ENCODE data around the gene YAP1. TPM values are rescaled to one million over a fixed set of nuclear protein-coding genes. Genes with fewer than 3 reads are reported as not detected.

YAP1 gene
- total RNA-seq, 4 donors from 2014 or later = 226 to 310 (median 252) TPM

DNA sequence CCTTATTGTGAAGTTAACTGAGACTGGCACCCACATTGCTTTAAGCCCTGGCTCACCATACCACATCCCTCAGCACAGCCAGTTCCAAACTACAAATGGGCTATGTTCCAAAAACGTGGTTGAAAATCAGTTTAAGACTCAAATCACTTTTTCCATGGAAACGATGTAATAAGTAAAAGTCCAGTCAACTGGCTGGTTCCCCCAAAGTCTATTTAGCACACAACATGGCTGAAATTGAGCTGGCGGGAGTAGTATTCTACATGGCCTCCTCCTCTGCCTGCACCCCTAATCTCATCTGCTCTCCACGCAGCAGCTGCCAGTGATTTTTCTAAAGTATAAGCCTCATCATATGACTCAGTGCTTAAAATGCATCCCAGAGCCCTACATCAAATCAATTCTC lies 166.1 kb downstream of the YAP1 start:
- 46% methylated on average over 4 of the region's 4 CpGs for WGBS
- H3K27ac ChIP-seq = peak overlapping the region; percentile 45

DNA sequence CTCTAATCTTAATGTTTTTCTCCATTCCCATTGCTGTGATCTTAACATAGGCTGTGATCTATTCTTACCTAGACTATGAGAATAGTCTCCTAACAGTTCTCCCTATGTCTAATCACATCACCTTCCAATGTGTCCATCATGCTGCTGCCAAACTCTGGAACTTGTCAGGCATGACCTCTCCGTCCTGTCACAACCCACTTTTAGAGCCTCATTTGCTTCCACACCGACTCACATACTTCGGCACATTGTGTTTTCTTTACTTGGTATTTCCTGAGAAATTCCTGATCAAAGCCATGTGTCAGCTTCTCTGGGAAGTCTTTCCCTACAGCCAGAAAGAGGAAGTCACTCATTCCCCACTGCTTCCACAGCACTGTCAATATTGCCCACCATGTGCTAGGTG lies 166.5 kb downstream of the YAP1 start:
- no peak overlapping the region for H3K4me3 ChIP-seq
- peak overlapping the region; percentile 45 for H3K27ac ChIP-seq
- H3K27me3 ChIP-seq = no peaks in the 10 kb centered on the region
- WGBS = 71% methylated on average over 3 of the region's 3 CpGs
- H3K9me3 ChIP-seq = no peaks in the 10 kb centered on the region
- no peak for DNase-seq (ENCODE audit: low spot score in 2 of 2)
- no peaks in the 10 kb centered on the region for H3K36me3 ChIP-seq
- TF ChIP-seq POLR2AphosphoS5 (IDR thresholded peaks at IDR 0.05) = no peak
- no peak for TF ChIP-seq EP300 (IDR thresholded peaks at IDR 0.05)
- TF ChIP-seq, protein P1, sequence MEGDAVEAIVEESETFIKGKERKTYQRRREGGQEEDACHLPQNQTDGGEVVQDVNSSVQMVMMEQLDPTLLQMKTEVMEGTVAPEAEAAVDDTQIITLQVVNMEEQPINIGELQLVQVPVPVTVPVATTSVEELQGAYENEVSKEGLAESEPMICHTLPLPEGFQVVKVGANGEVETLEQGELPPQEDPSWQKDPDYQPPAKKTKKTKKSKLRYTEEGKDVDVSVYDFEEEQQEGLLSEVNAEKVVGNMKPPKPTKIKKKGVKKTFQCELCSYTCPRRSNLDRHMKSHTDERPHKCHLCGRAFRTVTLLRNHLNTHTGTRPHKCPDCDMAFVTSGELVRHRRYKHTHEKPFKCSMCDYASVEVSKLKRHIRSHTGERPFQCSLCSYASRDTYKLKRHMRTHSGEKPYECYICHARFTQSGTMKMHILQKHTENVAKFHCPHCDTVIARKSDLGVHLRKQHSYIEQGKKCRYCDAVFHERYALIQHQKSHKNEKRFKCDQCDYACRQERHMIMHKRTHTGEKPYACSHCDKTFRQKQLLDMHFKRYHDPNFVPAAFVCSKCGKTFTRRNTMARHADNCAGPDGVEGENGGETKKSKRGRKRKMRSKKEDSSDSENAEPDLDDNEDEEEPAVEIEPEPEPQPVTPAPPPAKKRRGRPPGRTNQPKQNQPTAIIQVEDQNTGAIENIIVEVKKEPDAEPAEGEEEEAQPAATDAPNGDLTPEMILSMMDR (IDR thresholded peaks at IDR 0.05) = no peak
- TF ChIP-seq POLR2A (IDR thresholded peaks at IDR 0.05) = no peak
- H3K4me1 ChIP-seq = peaks cover 36% of the 10 kb centered on the region

More for the DNA sequence above, 166.1 kb downstream of the YAP1 start:
- Histone ChIP-seq H3K4me1 (peaks cover 36% of the 10 kb centered on the region), H3K27me3 (no peaks in the 10 kb centered on the region), H3K36me3 (no peaks in the 10 kb centered on the region), H3K9me3 (no peaks in the 10 kb centered on the region), H3K4me3 (no peak overlapping the region)
- no peak for DNase-seq (ENCODE audit: low spot score in 2 of 2)
- TF ChIP-seq EP300 (IDR thresholded peaks at IDR 0.05) (no peak), POLR2AphosphoS5 (IDR thresholded peaks at IDR 0.05) (no peak), POLR2A (IDR thresholded peaks at IDR 0.05) (no peak)
- TF ChIP-seq, protein P1 (IDR thresholded peaks at IDR 0.05) = no peak

DNA sequence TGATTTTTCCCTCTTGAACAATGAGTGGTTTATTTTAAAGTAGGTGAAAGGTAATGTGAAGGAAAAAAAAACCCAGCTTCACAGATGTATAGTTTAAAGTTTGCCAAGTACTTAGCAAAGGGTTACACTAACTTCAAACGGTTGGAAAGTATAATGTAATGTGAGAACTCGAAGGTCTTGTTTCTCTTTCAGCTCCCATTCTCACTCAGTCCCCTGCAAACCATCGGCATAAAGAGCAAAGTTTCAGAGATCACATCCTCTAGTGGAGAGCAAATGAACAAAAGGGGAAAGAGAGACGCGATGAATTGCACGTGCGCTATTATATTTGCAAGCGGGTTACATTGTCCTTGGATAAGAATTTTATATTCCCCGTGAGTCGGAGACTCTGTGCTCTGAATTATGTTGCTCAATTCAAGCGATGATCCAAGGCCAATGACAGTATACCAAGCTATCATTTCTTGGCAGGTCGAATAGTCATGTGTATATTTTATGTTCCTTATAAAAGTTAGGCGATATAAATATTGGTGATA lies 169.5 kb downstream of the YAP1 start:
- no peak for DNase-seq (ENCODE audit: low spot score in 2 of 2)
- Histone ChIP-seq H3K4me1 (peaks cover 36% of the 10 kb centered on the region), H3K4me3 (no peak overlapping the region), H3K36me3 (no peaks in the 10 kb centered on the region), H3K27ac (peak overlapping the region; percentile 63), H3K27me3 (no peaks in the 10 kb centered on the region), H3K9me3 (no peaks in the 10 kb centered on the region)
- WGBS = 14% methylated on average over 13 of the region's 13 CpGs
- TF ChIP-seq, protein P1 (IDR thresholded peaks at IDR 0.05) = no peak
- TF ChIP-seq EP300 (IDR thresholded peaks at IDR 0.05) (no peak), POLR2AphosphoS5 (IDR thresholded peaks at IDR 0.05) (peak in 1 of 3 donors; percentile 53)

DNA sequence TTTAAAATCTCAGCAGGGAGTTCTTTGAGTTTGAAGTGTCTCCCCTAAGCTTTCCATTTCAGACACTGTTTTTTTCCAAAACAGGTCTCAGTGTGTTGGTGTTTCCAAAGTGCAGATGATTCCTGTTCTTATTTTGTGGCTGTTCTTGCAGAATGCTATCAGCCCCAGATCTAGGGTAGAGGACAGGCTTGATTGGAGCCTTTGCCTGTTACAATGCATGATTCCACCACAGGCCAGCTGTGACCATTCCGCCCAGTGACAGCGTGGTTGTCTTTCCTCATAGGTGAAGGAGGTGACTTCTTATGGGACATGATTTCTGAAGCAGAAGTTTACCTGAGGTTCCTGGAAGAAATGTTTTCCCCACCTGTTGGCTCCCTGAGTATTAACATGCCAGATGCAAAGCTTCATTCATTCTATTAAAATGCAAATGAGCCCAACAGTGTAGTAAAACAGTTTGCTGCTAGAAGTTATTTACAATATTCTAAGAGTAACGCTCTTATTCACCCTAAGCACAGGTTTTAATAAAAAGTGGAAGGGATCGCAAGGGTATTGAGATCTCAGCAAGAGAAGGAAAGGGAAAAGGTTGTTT lies 170.1 kb downstream of the YAP1 start:
- TF ChIP-seq EP300 (IDR thresholded peaks at IDR 0.05) (no peak), POLR2A (IDR thresholded peaks at IDR 0.05) (no peak), POLR2AphosphoS5 (IDR thresholded peaks at IDR 0.05) (no peak)
- TF ChIP-seq, protein P1 (IDR thresholded peaks at IDR 0.05) = no peak

More for the DNA sequence above, 170.1 kb downstream of the YAP1 start:
- Histone ChIP-seq H3K9me3 (no peaks in the 10 kb centered on the region), H3K4me1 (peaks cover 36% of the 10 kb centered on the region), H3K27me3 (no peaks in the 10 kb centered on the region), H3K4me3 (no peak overlapping the region), H3K36me3 (no peaks in the 10 kb centered on the region), H3K27ac (peak overlapping the region; percentile 63)
- 78% methylated on average over 4 of the region's 4 CpGs for WGBS
- no peak for DNase-seq (ENCODE audit: low spot score in 2 of 2)

Other genes with a start within 250 kb of the YAP1 start
- 10 to 100 TPM in 1 of 4 donors, 1 to 10 TPM in 3; 2.4 to 10.2 (median 4.6) TPM for gene CEP126, start 195.4 kb upstream of the YAP1 start, total RNA-seq
- gene ANGPTL5, start 193.9 kb upstream of the YAP1 start, total RNA-seq = 1 to 10 TPM in 1 of 4 donors, under 1 TPM in 2, not detected in 1; 0.73 to 2.3 (median 0.76) TPM
- gene CFAP300, start 63.0 kb upstream of the YAP1 start, total RNA-seq = 1 to 10 TPM in 3 of 4 donors, under 1 TPM in 1; 0.51 to 3.9 (median 2.4) TPM
- 10 to 100 TPM in 3 of 4 donors, 1 to 10 TPM in 1; 4.0 to 18.2 (median 10.7) TPM for gene BIRC3, start 207.0 kb downstream of the YAP1 start, total RNA-seq
- gene BIRC2, start 236.8 kb downstream of the YAP1 start, total RNA-seq = 10 to 100 TPM; 56.9 to 76.5 (median 64.6) TPM

All from suprapubic skin (tissue), 4 donors.